GM12878 (cell line): Measurements from ENCODE around the gene IGSF23.

Source experiments
- CEBPB ChIP-seq, 2 experiments: fragments of 150-350 bp in 1 of 2; IDR thresholded peaks; 2 replicates each; pipeline ENCODE4 v1.6.1; 2012 to 2014; ENCODE audit warnings: low read depth in 2 of 2, low read length in 2 of 2, borderline replicate concordance in 1 of 2, inconsistent platforms in 1 of 2
- EP300 ChIP-seq, 2 experiments: fragments of 150-350 bp in 1 of 2; IDR thresholded peaks; 2 replicates each; pipeline ENCODE4 v1.6.1; 2011 to 2012; ENCODE audit warnings: low read depth in 2 of 2, low read length in 2 of 2, borderline replicate concordance in 1 of 2, improper control_type of control experiment in 1 of 2, inconsistent platforms in 1 of 2; ENCODE audit not compliant: control insufficient read depth in 1 of 2
- EZH2 ChIP-seq: IDR thresholded peaks from 2 replicates; pipeline ENCODE4 v1.6.1; 2012; ENCODE audit warnings: low read depth, mild to moderate bottlenecking, control low read depth, inconsistent platforms, low read length, borderline replicate concordance; ENCODE audit not compliant: control insufficient read depth
- HCFC1 ChIP-seq: fragments of 150-350 bp; IDR thresholded peaks from 2 replicates; pipeline ENCODE4 v1.6.1; 2014; ENCODE audit warnings: low read length
- MTA3 ChIP-seq: IDR thresholded peaks from 2 replicates; pipeline ENCODE4 v1.6.1; 2012; ENCODE audit warnings: low read length, inconsistent platforms, borderline replicate concordance
- POLR2A ChIP-seq: IDR thresholded peaks from 2 replicates; pipeline ENCODE4 v1.6.1; 2011; ENCODE audit warnings: low read depth, mild to moderate bottlenecking, low read length
- SUZ12 ChIP-seq: fragments of 200-600 bp; sonication (generic); IDR thresholded peaks from one replicate; pipeline ENCODE4 v1.6.1; 2018; ENCODE audit warnings: antibody characterized with exemption, mild to moderate bottlenecking; ENCODE audit not compliant: unreplicated experiment
- TAF1 ChIP-seq: IDR thresholded peaks from 2 replicates; pipeline ENCODE4 v1.6.1; 2011; ENCODE audit warnings: mild to moderate bottlenecking, low read depth, low read length, borderline replicate concordance
- TBL1XR1 ChIP-seq: IDR thresholded peaks from 2 replicates; pipeline ENCODE4 v1.6.1; 2012; ENCODE audit warnings: low read depth, low read length, improper control_type of control experiment
- TF ChIP-seq, protein P1 (sequence below), 3 experiments: IDR thresholded peaks in 2 of 3; conservative IDR thresholded peaks in 1 of 3; 2 replicates each; pipeline ENCODE4 v1.5.1; 2011; ENCODE audit warnings: low read depth in 3 of 3, low read length in 3 of 3, mild to moderate bottlenecking in 3 of 3, control low read depth in 2 of 3, moderate library complexity in 2 of 3, inconsistent platforms in 1 of 3, mixed read lengths in 1 of 3; ENCODE audit not compliant: control insufficient read depth in 2 of 3, insufficient read depth in 1 of 3; ENCODE audit errors: extremely low read depth in 1 of 3

DNA sequence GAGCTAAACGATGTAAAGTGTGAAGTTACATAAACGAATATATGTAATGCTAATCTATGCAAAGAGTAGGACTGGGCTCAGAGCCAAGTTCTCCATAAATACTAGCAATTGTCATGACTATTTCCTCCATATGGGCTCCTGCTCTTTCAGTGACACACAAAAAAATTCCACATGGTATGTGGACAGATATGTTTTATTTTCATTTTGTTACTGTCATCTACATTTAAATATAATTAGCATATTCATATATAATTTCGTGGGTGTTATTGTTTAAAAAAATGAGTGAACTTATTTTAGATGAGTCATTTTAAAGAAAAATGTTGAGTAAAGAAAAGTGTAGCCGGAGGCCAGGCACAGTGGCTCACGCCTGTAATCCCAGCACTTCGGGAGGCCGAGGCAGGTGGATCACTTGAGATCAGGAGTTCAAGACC, 5.0 kb upstream of the IGSF23 start:
- TF ChIP-seq CEBPB (IDR thresholded peaks at IDR 0.05; ENCODE audit: borderline replicate concordance in 1 of 2, low read depth in 2 of 2, low read length in 2 of 2), result no peak
- TF ChIP-seq, protein P1, sequence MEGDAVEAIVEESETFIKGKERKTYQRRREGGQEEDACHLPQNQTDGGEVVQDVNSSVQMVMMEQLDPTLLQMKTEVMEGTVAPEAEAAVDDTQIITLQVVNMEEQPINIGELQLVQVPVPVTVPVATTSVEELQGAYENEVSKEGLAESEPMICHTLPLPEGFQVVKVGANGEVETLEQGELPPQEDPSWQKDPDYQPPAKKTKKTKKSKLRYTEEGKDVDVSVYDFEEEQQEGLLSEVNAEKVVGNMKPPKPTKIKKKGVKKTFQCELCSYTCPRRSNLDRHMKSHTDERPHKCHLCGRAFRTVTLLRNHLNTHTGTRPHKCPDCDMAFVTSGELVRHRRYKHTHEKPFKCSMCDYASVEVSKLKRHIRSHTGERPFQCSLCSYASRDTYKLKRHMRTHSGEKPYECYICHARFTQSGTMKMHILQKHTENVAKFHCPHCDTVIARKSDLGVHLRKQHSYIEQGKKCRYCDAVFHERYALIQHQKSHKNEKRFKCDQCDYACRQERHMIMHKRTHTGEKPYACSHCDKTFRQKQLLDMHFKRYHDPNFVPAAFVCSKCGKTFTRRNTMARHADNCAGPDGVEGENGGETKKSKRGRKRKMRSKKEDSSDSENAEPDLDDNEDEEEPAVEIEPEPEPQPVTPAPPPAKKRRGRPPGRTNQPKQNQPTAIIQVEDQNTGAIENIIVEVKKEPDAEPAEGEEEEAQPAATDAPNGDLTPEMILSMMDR (IDR thresholded peaks at IDR 0.05 in 2 of 3, conservative IDR thresholded peaks at IDR 0.05 in 1 of 3; ENCODE audit: control insufficient read depth in 2 of 3, extremely low read depth in 1 of 3, insufficient read depth in 1 of 3, low read depth in 3 of 3, low read length in 3 of 3), result no peak
- TF ChIP-seq EZH2, result no peak
- TF ChIP-seq MTA3, result no peak
- TF ChIP-seq POLR2A, result no peak
- no peak for TF ChIP-seq HCFC1
- no peak for TF ChIP-seq TAF1
- no peak for TF ChIP-seq EP300 (IDR thresholded peaks at IDR 0.05; ENCODE audit: borderline replicate concordance in 1 of 2, control insufficient read depth in 1 of 2, low read depth in 2 of 2, low read length in 2 of 2)
- TF ChIP-seq SUZ12, result no peak
- TF ChIP-seq TBL1XR1, result no peak
